H1 (cell line): ENCODE data around the gene GPHA2. TPM values are rescaled to one million over a fixed set of nuclear protein-coding genes. Genes with fewer than 3 reads are reported as not detected.
A peak's percentile ranks its signal among the peaks of the same experiment; 100 is the strongest.

ENCODE experiments used
- CTCF ChIA-PET: fragments of 300-600 bp; sonication (Branson Sonifier 250); formaldehyde crosslinking; loops from one replicate; lab custom pipeline; 2021; ENCODE audit not compliant: partially characterized antibody; lab: Charles Lee
- POLR2A ChIA-PET: fragments of 300-600 bp; sonication (Branson Sonifier 250); formaldehyde crosslinking; loops from one replicate; lab custom pipeline; 2021; ENCODE audit warnings: inconsistent platforms; ENCODE audit not compliant: partially characterized antibody; lab: Charles Lee
- DNase-seq, 2 experiments: peaks; one replicate each; pipeline versions ENCODE4 v3.0.0 to v3.0.0-alpha.2; 2010 to 2022; ENCODE audit warnings: low spot score in 2 of 2, low read depth in 1 of 2, mixed read lengths in 1 of 2
- FAIRE-seq: peaks from 2 replicates; lab custom pipeline; 2011; peaks lifted over from hg19 to GRCh38; lab: Jason Lieb, UNC
- H2AFZ ChIP-seq: 2 replicates; pipeline ENCODE4 v1.8.1; 2012; ENCODE audit warnings: low read length, inconsistent platforms
- H2AK5ac ChIP-seq: 2 replicates; pipeline ENCODE4 v1.6.1; 2013; ENCODE audit warnings: low read depth, low read length
- H2BK120ac ChIP-seq: replicated peaks from 2 replicates; pipeline ENCODE3; 2013; ENCODE audit warnings: low read depth, low read length, inconsistent platforms
- H2BK12ac ChIP-seq: 2 replicates; pipeline ENCODE4 v1.6.1; 2013; ENCODE audit warnings: low read depth, low read length
- H2BK15ac ChIP-seq: 2 replicates; pipeline ENCODE4 v1.6.1; 2013; ENCODE audit warnings: low read length
- H2BK20ac ChIP-seq: 2 replicates; pipeline ENCODE4 v1.6.1; 2013; ENCODE audit warnings: low read length
- H2BK5ac ChIP-seq: 2 replicates; pipeline ENCODE4 v1.6.1; 2013; ENCODE audit warnings: low read depth, low read length
- H3K14ac ChIP-seq: 2 replicates; pipeline ENCODE4 v1.6.1; 2013; ENCODE audit warnings: inconsistent platforms; ENCODE audit not compliant: insufficient read length
- H3K18ac ChIP-seq: 2 replicates; pipeline ENCODE4 v1.6.1; 2013; ENCODE audit warnings: low read length; ENCODE audit errors: extremely low read depth
- H3K23ac ChIP-seq: 2 replicates; pipeline ENCODE4 v1.6.1; 2013; ENCODE audit warnings: inconsistent platforms; ENCODE audit not compliant: insufficient read length
- H3K23me2 ChIP-seq: 2 replicates; pipeline ENCODE4 v1.6.1; 2013; ENCODE audit warnings: low read depth, low read length
- H3K27ac ChIP-seq: 2 replicates; pipeline ENCODE4 v1.6.1; 2011; ENCODE audit warnings: low read depth, low read length, inconsistent platforms
- H3K27me3 ChIP-seq, 4 experiments: replicated peaks in 1 of 4; 1 replicate in 1 of 4; 2 replicates in 3 of 4; pipeline versions ENCODE4 v1.6.1 to v1.8.1; 2011 to 2013; ENCODE audit warnings: low read length in 3 of 4, mild to moderate bottlenecking in 3 of 4, inconsistent platforms in 2 of 4, mixed read lengths in 2 of 4, moderate library complexity in 1 of 4; ENCODE audit not compliant: control insufficient read depth in 3 of 4, insufficient read depth in 3 of 4; ENCODE audit errors: extremely low read depth in 1 of 4
- H3K36me3 ChIP-seq, 4 experiments: 2 replicates each; pipeline versions ENCODE4 v1.6.1 to v1.8.1; 2011 to 2013; ENCODE audit warnings: mild to moderate bottlenecking in 4 of 4, low read length in 3 of 4, moderate library complexity in 2 of 4, control low read depth in 1 of 4, inconsistent platforms in 1 of 4; ENCODE audit not compliant: insufficient read depth in 4 of 4, control insufficient read depth in 2 of 4
- H3K4ac ChIP-seq: replicated peaks from 2 replicates; pipeline ENCODE3; 2013; ENCODE audit warnings: low read length, low read depth, mixed read lengths, inconsistent platforms; ENCODE audit not compliant: insufficient read length
- H3K4me1 ChIP-seq, 4 experiments: replicated peaks in 1 of 4; 1 replicate in 1 of 4; 2 replicates in 3 of 4; pipeline versions ENCODE4 v1.6.1 to v1.8.1; 2011 to 2013; ENCODE audit warnings: low read length in 3 of 4, inconsistent platforms in 2 of 4, mixed read lengths in 1 of 4; ENCODE audit not compliant: insufficient read depth in 4 of 4, control insufficient read depth in 3 of 4
- H3K4me2 ChIP-seq, 2 experiments: 2 replicates each; pipeline versions ENCODE4 v1.6.1 to v1.8.1; 2011 to 2013; ENCODE audit warnings: low read depth in 2 of 2, low read length in 2 of 2, control low read depth in 1 of 2, inconsistent platforms in 1 of 2, mild to moderate bottlenecking in 1 of 2; ENCODE audit not compliant: insufficient read depth in 1 of 2
- H3K4me3 ChIP-seq, 4 experiments: fragments of 200-600, 300-600 bp in 1 of 4; sonication (generic), shearing (Covaris generic), sonication (Bioruptor Twin) in 1 of 4; 2 replicates each; pipeline versions ENCODE4 v1.5.1 to v1.8.1; 2011 to 2016; ENCODE audit warnings: low read length in 4 of 4, low read depth in 3 of 4, control low read depth in 2 of 4, inconsistent platforms in 2 of 4, mild to moderate bottlenecking in 2 of 4, mixed read lengths in 1 of 4, moderate library complexity in 1 of 4; ENCODE audit not compliant: insufficient read depth in 2 of 4; ENCODE audit errors: extremely low read depth in 1 of 4
- H3K56ac ChIP-seq: replicated peaks from 2 replicates; pipeline ENCODE3; 2013; ENCODE audit warnings: low read depth, mild to moderate bottlenecking, mixed read lengths, low read length, inconsistent platforms; ENCODE audit not compliant: insufficient read length
- H3K79me1 ChIP-seq: 2 replicates; pipeline ENCODE4 v1.6.1; 2013; ENCODE audit warnings: low read depth, low read length, control low read depth
- H3K79me2 ChIP-seq, 2 experiments: 2 replicates each; pipeline versions ENCODE4 v1.6.1 to v1.8.1; 2012 to 2013; ENCODE audit warnings: low read length in 2 of 2, mild to moderate bottlenecking in 2 of 2, inconsistent platforms in 1 of 2; ENCODE audit not compliant: insufficient read depth in 2 of 2, control insufficient read depth in 1 of 2
- H3K9ac ChIP-seq, 4 experiments: replicated peaks in 1 of 4; 1 replicate in 1 of 4; 2 replicates in 3 of 4; pipeline versions ENCODE4 v1.6.1 to v1.8.1; 2011 to 2013; ENCODE audit warnings: low read depth in 3 of 4, low read length in 3 of 4, control low read depth in 2 of 4, mild to moderate bottlenecking in 2 of 4, moderate library complexity in 2 of 4, inconsistent platforms in 1 of 4; ENCODE audit errors: extremely low read depth in 1 of 4
- H3K9me3 ChIP-seq, 2 experiments: 2 replicates each; pipeline versions ENCODE4 v1.6.1 to v1.8.1; 2012 to 2013; ENCODE audit warnings: mild to moderate bottlenecking in 2 of 2, moderate library complexity in 2 of 2, control low read depth in 1 of 2, inconsistent platforms in 1 of 2, low read depth in 1 of 2, low read length in 1 of 2, mixed read lengths in 1 of 2; ENCODE audit not compliant: insufficient read depth in 2 of 2
- H4K20me1 ChIP-seq, 2 experiments: replicated peaks in 1 of 2; 2 replicates each; pipeline versions ENCODE3 to v1.8.1; 2011 to 2013; ENCODE audit warnings: inconsistent platforms in 2 of 2, low read length in 2 of 2, mild to moderate bottlenecking in 1 of 2; ENCODE audit not compliant: insufficient read depth in 2 of 2, control insufficient read depth in 1 of 2
- H4K5ac ChIP-seq: 2 replicates; pipeline ENCODE4 v1.6.1; 2013; ENCODE audit warnings: low read length, low read depth, mixed read lengths, inconsistent platforms; ENCODE audit not compliant: insufficient read length
- H4K8ac ChIP-seq: 2 replicates; pipeline ENCODE4 v1.8.0; 2013; ENCODE audit warnings: mild to moderate bottlenecking, moderate library complexity, low read length, inconsistent platforms; ENCODE audit not compliant: insufficient read depth; ENCODE audit errors: extremely low read depth
- H4K91ac ChIP-seq: replicated peaks from 2 replicates; pipeline ENCODE3; 2013; ENCODE audit warnings: low read length, mixed read lengths, inconsistent platforms; ENCODE audit not compliant: insufficient read length
- KDM5A ChIP-seq: fragments of 200-600 bp; IDR thresholded peaks from 2 replicates; pipeline ENCODE4 v1.7.1; 2012; ENCODE audit warnings: mild to moderate bottlenecking, low read length, inconsistent platforms, mixed read lengths
- POU5F1 ChIP-seq: IDR thresholded peaks from 2 replicates; pipeline ENCODE4 v1.6.1; 2011; ENCODE audit warnings: low read depth, mild to moderate bottlenecking, low read length, moderate library complexity
- TEAD4 ChIP-seq: IDR thresholded peaks from 2 replicates; pipeline ENCODE4 v1.6.1; 2012; ENCODE audit warnings: low read depth, low read length, inconsistent platforms, mixed read lengths
- YY1 ChIP-seq: IDR thresholded peaks from 2 replicates; pipeline ENCODE4 v1.6.1; 2011; ENCODE audit warnings: low read depth, mild to moderate bottlenecking, low read length
- WGBS, 2 experiments: shearing (Covaris generic) in 1 of 2; methylation state at CpG; one replicate each; pipeline versions ENCODE4 v1.1.6 to v1.1.7; 2013 to 2015; ENCODE audit warnings: low lambda C conversion rate in 2 of 2, mixed read lengths in 2 of 2, inconsistent platforms in 1 of 2, low coverage in 1 of 2, missing lambda C conversion rate in 1 of 2; ENCODE audit not compliant: insufficient replicate concordance in 2 of 2, insufficient coverage in 1 of 2, insufficient read length in 1 of 2; ENCODE audit errors: extremely low coverage in 1 of 2, missing lambda C conversion rate in 1 of 2; 5-methylcytosine and 5-hydroxymethylcytosine counted together
- polyA plus RNA-seq, 7 experiments: library from polyadenylated mRNA; depleted of rRNA in 3 of 7; stranded (reverse) in 5 of 7; unstranded in 2 of 7; fragments of >200 nt in 5 of 7; fragments of 200-250 nt in 2 of 7; gene quantifications; 1 replicate in 5 of 7; 2 replicates in 1 of 7; 4 replicates in 1 of 7; pipeline versions ENCODE4 v1.2.1 to v1.2.3, GENCODE V29; 2011 to 2013; ENCODE audit warnings: missing spikeins in 2 of 7, mixed read lengths in 2 of 7
- total RNA-seq: library from RNA; stranded (reverse); fragmentation: NEBNext Ultra II Directional; extraction: Animal tissue kit (Norgen Biotek cat#: 25700); gene quantifications from 2 replicates; pipeline ENCODE4 v1.2.1, GENCODE V29; 2021

The GPHA2 gene
- total and polyA plus RNA-seq, 2 of the 8 experiments (the other 6 are each of a cell fraction or from before 2014, with no cell fraction given) = 0.97 to 4.4 TPM

DNA sequence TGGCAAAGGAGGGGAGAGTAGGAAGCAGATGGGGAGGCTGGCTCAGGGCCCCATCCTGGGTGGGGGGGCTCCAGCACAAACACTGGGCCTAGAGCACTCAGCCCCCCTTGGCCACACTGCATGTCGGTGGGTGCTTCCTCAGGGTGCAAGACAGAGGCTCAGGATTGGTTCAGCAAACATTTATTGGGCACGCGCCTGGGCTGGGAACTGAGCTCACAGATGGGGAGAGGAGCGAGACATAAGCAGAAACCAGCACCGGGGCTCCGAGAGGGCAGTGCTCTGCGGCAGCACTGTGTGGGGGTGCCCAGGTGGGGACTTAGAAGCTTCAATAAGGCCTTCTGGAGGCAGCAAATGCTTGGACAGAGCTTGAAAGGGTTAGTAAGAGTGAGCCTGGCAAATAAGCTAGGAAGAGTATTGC is 45.2 kb downstream of the GPHA2 start:
- ChIA-PET CTCF (interaction anchor here (1.2 to 32.2 kb wide), 7 partner anchors 10 to 230 kb away, joined by 3 to 1058 read pairs (median 4); partner anchors contain the start of genes CDC42BPG and EHD1), POLR2A (interaction anchor here (0.6 to 24.6 kb wide), 3 partner anchors 14 to 33 kb away, joined by 3 to 408 read pairs (median 65); partner anchors contain the start of genes EHD1 and PPP2R5B)
- no peak overlapping the region for H3K18ac ChIP-seq

More for the DNA sequence above, 45.2 kb downstream of the GPHA2 start:
- no peak overlapping the region for H3K23ac ChIP-seq
- H3K4me3 ChIP-seq = no peak overlapping the region
- H2BK5ac ChIP-seq = peak overlapping the region; percentile 30; the same call in 1 of the 2 replicates
- H4K5ac ChIP-seq = no peak overlapping the region
- no peak overlapping the region for H4K8ac ChIP-seq
- no peaks in the 10 kb centered on the region for H3K23me2 ChIP-seq
- H2BK12ac ChIP-seq = no peak overlapping the region
- no peak overlapping the region for H3K27ac ChIP-seq
- no peaks in the 10 kb centered on the region for H3K79me1 ChIP-seq
- no peak overlapping the region for H4K91ac ChIP-seq
- TF ChIP-seq YY1 (no peak), TEAD4 (no peak), KDM5A (no peak), POU5F1 (no peak)
- no peak overlapping the region for H3K56ac ChIP-seq
- no peak for DNase-seq
- H2AK5ac ChIP-seq = no peak overlapping the region
- H3K79me2 ChIP-seq = no peaks in the 10 kb centered on the region
- peak overlapping the region; percentile 10; the same call in 1 of the 2 replicates for H2BK15ac ChIP-seq
- H3K4me1 ChIP-seq = peaks cover 0 to 14% (median 8%) of the 10 kb centered on the region in 4 experiments; a peak in 6 of 7 replicates
- H3K4me2 ChIP-seq = no peak overlapping the region
- H2AFZ ChIP-seq = no peak overlapping the region
- no peak overlapping the region for H2BK20ac ChIP-seq
- H4K20me1 ChIP-seq = no peaks in the 10 kb centered on the region
- no peak overlapping the region for H3K14ac ChIP-seq
- no peaks in the 10 kb centered on the region for H3K27me3 ChIP-seq
- no peak for FAIRE-seq
- no peak overlapping the region for H3K4ac ChIP-seq
- 86% methylated on average over 7 of the region's 7 CpGs; no CpG with 5 or more reads in 1 of the 2 experiments for WGBS, 2 experiments
- H2BK120ac ChIP-seq = no peak overlapping the region
- no peaks in the 10 kb centered on the region for H3K9me3 ChIP-seq
- peaks cover 0 to 6% (median 0%) of the 10 kb centered on the region in 4 experiments; a peak in 2 of 8 replicates for H3K36me3 ChIP-seq
- no peak overlapping the region for H3K9ac ChIP-seq
